GM19238 (cell line): ENCODE results near the gene LCE6A.

Experiments
- DNase-seq: peaks from one replicate; pipeline ENCODE4 v3.0.0; 2011; ENCODE audit warnings: low spot score; ENCODE audit not compliant: insufficient read length

LCE6A gene

GRCh38 chr1:152873495-152873894 is 30.8 kb downstream of the LCE6A start:
- DNase-seq = no peak

- no peak for DNase-seq
Observed at GRCh38 chr1:152876827-152877226, 34.2 kb downstream of the LCE6A start.

- DNase-seq = no peak
Observed at GRCh38 chr1:152878042-152878441, 35.4 kb downstream of the LCE6A start, which contains the start of gene SMCP. Gene SMCP, plus strand, starts transcription at chr1:152878322. Its CDS starts 6,101 bp downstream, at chr1:152884423.

- no peak for DNase-seq
Observed at GRCh38 chr1:152879559-152880198, 37.0 kb downstream of the LCE6A start.

- DNase-seq = no peak
Observed at GRCh38 chr1:152880316-152880715, 37.7 kb downstream of the LCE6A start.

- DNase-seq = no peak
Observed at GRCh38 chr1:152880907-152881306, 38.3 kb downstream of the LCE6A start.

GRCh38 chr1:152884085-152884484 is 41.4 kb downstream of the LCE6A start:
- no peak for DNase-seq

GRCh38 chr1:152884506-152884905 is 41.9 kb downstream of the LCE6A start:
- DNase-seq = no peak

- no peak for DNase-seq
Observed at GRCh38 chr1:152884966-152885624, 42.4 kb downstream of the LCE6A start.

- no peak for DNase-seq
Observed at GRCh38 chr1:152886085-152886484, 43.4 kb downstream of the LCE6A start.

- DNase-seq = no peak
Observed at GRCh38 chr1:152886758-152887409, 44.2 kb downstream of the LCE6A start.

GRCh38 chr1:152888126-152888525 is 45.5 kb downstream of the LCE6A start:
- DNase-seq = no peak
